Adrenal gland (tissue), 5 donors: ENCODE measurements around the gene RANBP3L.

Source experiments
- POLR2A ChIP-seq, 2 donors: fragments of 450-650 bp; IDR thresholded peaks; one replicate each; pipeline ENCODE4 v1.6.1; 2017; ENCODE audit warnings: antibody characterized with exemption in 2 of 2, mild to moderate bottlenecking in 2 of 2, moderate library complexity in 1 of 2
- TF ChIP-seq, protein P1 (sequence below), 6 experiments: fragments of 450-650 bp in 4 of 6; fragments of 200-600 bp in 2 of 6; sonication (generic) in 1 of 6; IDR thresholded peaks; 1 replicate in 5 of 6; 2 replicates in 1 of 6; pipeline versions ENCODE4 v1.5.1 to v1.8.0; 2016 to 2021; ENCODE audit warnings: antibody characterized with exemption in 6 of 6, mild to moderate bottlenecking in 2 of 6, moderate library complexity in 1 of 6
- donor health status: DM: no; HTN: no; CAD: no.

DNA sequence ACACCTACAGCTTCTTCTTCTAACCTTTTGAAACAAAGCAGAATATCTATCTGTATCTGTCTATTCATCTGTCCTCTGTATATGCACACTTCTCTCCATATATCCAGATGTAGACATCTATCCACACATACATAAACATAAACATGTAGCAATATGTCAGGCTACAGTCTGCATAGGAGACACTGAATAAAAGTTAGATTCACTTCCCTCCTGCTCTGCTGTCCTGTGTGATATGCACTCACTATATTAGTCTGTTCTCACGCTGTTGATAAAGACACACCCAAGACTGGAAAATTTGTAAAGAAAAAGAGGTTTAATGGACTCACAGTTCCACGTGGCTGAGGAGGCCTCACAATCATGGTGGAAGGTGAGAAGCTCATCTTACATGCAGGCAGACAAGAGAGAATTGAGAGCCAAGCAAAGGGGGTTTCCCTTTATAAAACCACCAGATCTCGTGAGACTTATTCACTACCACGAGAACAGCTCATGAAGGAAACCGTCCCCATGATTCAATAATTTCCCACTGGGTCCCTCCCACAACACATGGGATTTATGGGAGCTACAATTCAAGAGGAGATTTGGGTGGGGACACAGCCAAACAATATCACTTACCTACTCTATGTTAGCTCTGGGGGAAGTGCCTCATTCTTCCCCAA is 24.1 kb downstream of the RANBP3L start:
- TF ChIP-seq, protein P1, sequence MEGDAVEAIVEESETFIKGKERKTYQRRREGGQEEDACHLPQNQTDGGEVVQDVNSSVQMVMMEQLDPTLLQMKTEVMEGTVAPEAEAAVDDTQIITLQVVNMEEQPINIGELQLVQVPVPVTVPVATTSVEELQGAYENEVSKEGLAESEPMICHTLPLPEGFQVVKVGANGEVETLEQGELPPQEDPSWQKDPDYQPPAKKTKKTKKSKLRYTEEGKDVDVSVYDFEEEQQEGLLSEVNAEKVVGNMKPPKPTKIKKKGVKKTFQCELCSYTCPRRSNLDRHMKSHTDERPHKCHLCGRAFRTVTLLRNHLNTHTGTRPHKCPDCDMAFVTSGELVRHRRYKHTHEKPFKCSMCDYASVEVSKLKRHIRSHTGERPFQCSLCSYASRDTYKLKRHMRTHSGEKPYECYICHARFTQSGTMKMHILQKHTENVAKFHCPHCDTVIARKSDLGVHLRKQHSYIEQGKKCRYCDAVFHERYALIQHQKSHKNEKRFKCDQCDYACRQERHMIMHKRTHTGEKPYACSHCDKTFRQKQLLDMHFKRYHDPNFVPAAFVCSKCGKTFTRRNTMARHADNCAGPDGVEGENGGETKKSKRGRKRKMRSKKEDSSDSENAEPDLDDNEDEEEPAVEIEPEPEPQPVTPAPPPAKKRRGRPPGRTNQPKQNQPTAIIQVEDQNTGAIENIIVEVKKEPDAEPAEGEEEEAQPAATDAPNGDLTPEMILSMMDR (IDR thresholded peaks at IDR 0.05): no peak
- no peak for TF ChIP-seq POLR2A (IDR thresholded peaks at IDR 0.05)
